Liver (tissue), 9 donors: Measurements from ENCODE around the gene FGF12. TPM values are rescaled to one million over a fixed set of nuclear protein-coding genes. Genes with fewer than 3 reads are reported as not detected.

Source experiments
- DNase-seq: peaks from one replicate; pipeline ENCODE4 v3.0.0-alpha.2; 2017; ENCODE audit warnings: low spot score
- H3K27ac ChIP-seq, 2 donors: one replicate each; pipeline ENCODE4 v1.7.0; 2013; ENCODE audit warnings: inconsistent platforms in 2 of 2, low read length in 2 of 2, control low read depth in 1 of 2, low read depth in 1 of 2, mild to moderate bottlenecking in 1 of 2
- H3K27me3 ChIP-seq, 4 donors: one replicate each; pipeline versions ENCODE4 v1.6.1 to v1.7.0; 2013; ENCODE audit warnings: low read length in 3 of 4, inconsistent platforms in 1 of 4, mild to moderate bottlenecking in 1 of 4, moderate library complexity in 1 of 4; ENCODE audit not compliant: control insufficient read depth in 4 of 4, insufficient read depth in 4 of 4
- H3K36me3 ChIP-seq, 4 donors: one replicate each; pipeline versions ENCODE4 v1.6.1 to v1.7.0; 2013; ENCODE audit warnings: low read length in 3 of 4, mild to moderate bottlenecking in 3 of 4, low read depth in 1 of 4, moderate library complexity in 1 of 4; ENCODE audit not compliant: control insufficient read depth in 4 of 4, insufficient read depth in 3 of 4
- H3K4me1 ChIP-seq, 4 donors: one replicate each; pipeline versions ENCODE4 v1.6.1 to v1.7.0; 2013; ENCODE audit warnings: low read length in 3 of 4, mild to moderate bottlenecking in 3 of 4, moderate library complexity in 1 of 4; ENCODE audit not compliant: control insufficient read depth in 4 of 4, insufficient read depth in 4 of 4
- H3K4me3 ChIP-seq, 3 donors: one replicate each; pipeline versions ENCODE4 v1.6.1 to v1.7.0; 2013; ENCODE audit warnings: low read length in 3 of 3, control low read depth in 1 of 3, low read depth in 1 of 3, mild to moderate bottlenecking in 1 of 3
- H3K9ac ChIP-seq, 2 donors: one replicate each; pipeline ENCODE4 v1.7.0; 2013; ENCODE audit warnings: low read length in 2 of 2, mild to moderate bottlenecking in 2 of 2, moderate library complexity in 2 of 2, control low read depth in 1 of 2, low read depth in 1 of 2
- H3K9me3 ChIP-seq, 4 donors: one replicate each; pipeline versions ENCODE4 v1.6.1 to v1.7.0; 2013; ENCODE audit warnings: low read length in 3 of 4; ENCODE audit not compliant: control insufficient read depth in 4 of 4
- EGR1 ChIP-seq, 2 donors: IDR thresholded peaks; 2 replicates each; pipeline ENCODE4 v1.6.1; 2016 to 2018; ENCODE audit warnings: antibody characterized with exemption in 2 of 2, low read depth in 2 of 2
- FOXA1 ChIP-seq: IDR thresholded peaks from 2 replicates; pipeline ENCODE4 v1.6.1; 2016; ENCODE audit warnings: antibody characterized with exemption
- FOXA2 ChIP-seq: IDR thresholded peaks from 2 replicates; pipeline ENCODE4 v1.6.1; 2016; ENCODE audit warnings: antibody characterized with exemption
- GABPA ChIP-seq, 2 donors: IDR thresholded peaks in 1 of 2; conservative IDR thresholded peaks in 1 of 2; 2 replicates each; pipeline ENCODE4 v1.6.1; 2016; ENCODE audit warnings: antibody characterized with exemption in 2 of 2, mild to moderate bottlenecking in 1 of 2, moderate library complexity in 1 of 2
- HNF4A ChIP-seq, 2 donors: conservative IDR thresholded peaks; 2 replicates each; pipeline ENCODE4 v1.6.1; 2016; ENCODE audit warnings: antibody characterized with exemption in 2 of 2, mild to moderate bottlenecking in 2 of 2
- HNF4G ChIP-seq: IDR thresholded peaks from 2 replicates; pipeline ENCODE4 v1.6.1; 2016; ENCODE audit warnings: antibody characterized with exemption
- JUND ChIP-seq, 2 donors: IDR thresholded peaks; 2 replicates each; pipeline ENCODE4 v1.6.1; 2016; ENCODE audit warnings: antibody characterized with exemption in 2 of 2
- NR2F2 ChIP-seq: IDR thresholded peaks from 2 replicates; pipeline ENCODE4 v1.6.1; 2016; ENCODE audit warnings: antibody characterized with exemption
- RAD21 ChIP-seq, 2 donors: IDR thresholded peaks; 2 replicates each; pipeline ENCODE4 v1.6.1; 2016; ENCODE audit warnings: antibody characterized with exemption in 2 of 2, mild to moderate bottlenecking in 2 of 2
- RXRA ChIP-seq, 2 donors: IDR thresholded peaks; 2 replicates each; pipeline ENCODE4 v1.6.1; 2017 to 2018; ENCODE audit warnings: antibody characterized with exemption in 2 of 2, mild to moderate bottlenecking in 1 of 2
- SP1 ChIP-seq: IDR thresholded peaks from 2 replicates; pipeline ENCODE4 v1.6.1; 2018; ENCODE audit warnings: antibody characterized with exemption, mild to moderate bottlenecking
- TAF1 ChIP-seq: conservative IDR thresholded peaks from 2 replicates; pipeline ENCODE4 v1.6.1; 2016; ENCODE audit warnings: antibody characterized with exemption, mild to moderate bottlenecking
- YY1 ChIP-seq: IDR thresholded peaks from 2 replicates; pipeline ENCODE4 v1.6.1; 2016; ENCODE audit warnings: antibody characterized with exemption, mild to moderate bottlenecking
- WGBS: extraction: QIAGEN DNeasy Blood & Tissue Kit; methylation state at CpG from one replicate; pipeline ENCODE4 v1.1.7; 2013; 5-methylcytosine and 5-hydroxymethylcytosine counted together
- polyA plus RNA-seq, 2 donors: library from polyadenylated mRNA; stranded (reverse) in 1 of 2; unstranded in 1 of 2; fragments of 200-250 nt in 1 of 2; fragments of >200 nt in 1 of 2; fragmentation: Nextera tagmentation in 1 of 2; extraction: Ambion mirVana in 1 of 2; gene quantifications; one replicate each; pipeline versions ENCODE4 v1.2.1 to v1.2.3, GENCODE V29; 2013 to 2015
- total RNA-seq, 2 donors: library from RNA; depleted of rRNA; stranded (reverse); fragments of >200 nt; gene quantifications; one replicate each; pipeline ENCODE4 v1.2.3, GENCODE V29; 2014
- TF ChIP-seq, protein P1 (sequence below): IDR thresholded peaks from 2 replicates; pipeline ENCODE4 v1.6.1; 2016; ENCODE audit warnings: antibody characterized with exemption
- TF ChIP-seq, protein P2 (sequence below): fragments of 150-350 bp; IDR thresholded peaks from 2 replicates; pipeline ENCODE4 v1.5.1; 2017; ENCODE audit warnings: improper control_type of control experiment, low read depth, low read length; ENCODE audit not compliant: missing input control
- TF ChIP-seq, protein P3 (sequence below): IDR thresholded peaks from 2 replicates; pipeline ENCODE4 v1.6.1; 2016; ENCODE audit warnings: antibody characterized with exemption
- TF ChIP-seq, protein P4 (sequence below): IDR thresholded peaks from 2 replicates; pipeline ENCODE4 v1.6.1; 2016; ENCODE audit warnings: antibody characterized with exemption
- TF ChIP-seq, protein P5 (sequence below): IDR thresholded peaks from 2 replicates; pipeline ENCODE4 v1.6.1; 2016; ENCODE audit warnings: antibody characterized with exemption, mild to moderate bottlenecking
- donor health status: healthy.
- donor health status: healthy.
- donor health status: healthy.
- donor health status: healthy.
- donor health status: healthy.

Gene FGF12
- total and polyA plus RNA-seq, 4 donors, result 0.11 to 0.59 (median 0.19) TPM

DNA sequence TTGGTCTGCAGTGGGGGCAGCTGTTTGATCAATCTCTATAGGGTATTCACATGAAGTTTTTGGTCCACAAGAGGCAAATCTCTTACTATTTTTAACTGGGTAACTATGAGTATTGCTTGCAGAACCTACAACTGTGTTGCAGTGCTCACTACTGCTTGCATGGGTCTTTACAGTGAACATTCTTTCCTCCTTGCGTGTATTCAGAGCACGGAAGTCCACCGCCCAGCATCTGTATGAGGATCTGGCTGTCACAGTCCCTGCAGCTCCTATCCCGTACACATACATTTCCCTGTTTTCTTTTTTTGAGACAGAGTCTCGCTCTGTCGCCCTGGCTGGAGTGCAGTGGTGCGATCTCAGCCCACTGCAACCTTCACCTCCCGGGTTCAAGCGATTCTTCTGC, 449.9 kb downstream of the FGF12 start:
- Histone ChIP-seq H3K9me3 (no peaks in the 10 kb centered on the region), H3K4me1 (no peaks in the 10 kb centered on the region), H3K27ac (no peak overlapping the region), H3K9ac (no peak overlapping the region), H3K27me3 (no peaks in the 10 kb centered on the region), H3K4me3 (no peak overlapping the region), H3K36me3 (no peaks in the 10 kb centered on the region)
- WGBS, result 95% methylated on average over 9 of the region's 9 CpGs
- TF ChIP-seq RAD21 (IDR thresholded peaks at IDR 0.05), result no peak
- TF ChIP-seq TAF1, result no peak
- TF ChIP-seq GABPA (IDR thresholded peaks at IDR 0.05 in 1 of 2, conservative IDR thresholded peaks at IDR 0.05 in 1 of 2), result no peak
- TF ChIP-seq FOXA2, result no peak
- TF ChIP-seq JUND (IDR thresholded peaks at IDR 0.05), result no peak
- no peak for TF ChIP-seq RXRA (IDR thresholded peaks at IDR 0.05)
- TF ChIP-seq, protein P1, sequence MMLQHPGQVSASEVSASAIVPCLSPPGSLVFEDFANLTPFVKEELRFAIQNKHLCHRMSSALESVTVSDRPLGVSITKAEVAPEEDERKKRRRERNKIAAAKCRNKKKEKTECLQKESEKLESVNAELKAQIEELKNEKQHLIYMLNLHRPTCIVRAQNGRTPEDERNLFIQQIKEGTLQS, result no peak
- TF ChIP-seq, protein P2, sequence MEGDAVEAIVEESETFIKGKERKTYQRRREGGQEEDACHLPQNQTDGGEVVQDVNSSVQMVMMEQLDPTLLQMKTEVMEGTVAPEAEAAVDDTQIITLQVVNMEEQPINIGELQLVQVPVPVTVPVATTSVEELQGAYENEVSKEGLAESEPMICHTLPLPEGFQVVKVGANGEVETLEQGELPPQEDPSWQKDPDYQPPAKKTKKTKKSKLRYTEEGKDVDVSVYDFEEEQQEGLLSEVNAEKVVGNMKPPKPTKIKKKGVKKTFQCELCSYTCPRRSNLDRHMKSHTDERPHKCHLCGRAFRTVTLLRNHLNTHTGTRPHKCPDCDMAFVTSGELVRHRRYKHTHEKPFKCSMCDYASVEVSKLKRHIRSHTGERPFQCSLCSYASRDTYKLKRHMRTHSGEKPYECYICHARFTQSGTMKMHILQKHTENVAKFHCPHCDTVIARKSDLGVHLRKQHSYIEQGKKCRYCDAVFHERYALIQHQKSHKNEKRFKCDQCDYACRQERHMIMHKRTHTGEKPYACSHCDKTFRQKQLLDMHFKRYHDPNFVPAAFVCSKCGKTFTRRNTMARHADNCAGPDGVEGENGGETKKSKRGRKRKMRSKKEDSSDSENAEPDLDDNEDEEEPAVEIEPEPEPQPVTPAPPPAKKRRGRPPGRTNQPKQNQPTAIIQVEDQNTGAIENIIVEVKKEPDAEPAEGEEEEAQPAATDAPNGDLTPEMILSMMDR, result no peak
- no peak for TF ChIP-seq SP1
- TF ChIP-seq NR2F2, result no peak
- no peak for TF ChIP-seq FOXA1
- TF ChIP-seq, protein P3, sequence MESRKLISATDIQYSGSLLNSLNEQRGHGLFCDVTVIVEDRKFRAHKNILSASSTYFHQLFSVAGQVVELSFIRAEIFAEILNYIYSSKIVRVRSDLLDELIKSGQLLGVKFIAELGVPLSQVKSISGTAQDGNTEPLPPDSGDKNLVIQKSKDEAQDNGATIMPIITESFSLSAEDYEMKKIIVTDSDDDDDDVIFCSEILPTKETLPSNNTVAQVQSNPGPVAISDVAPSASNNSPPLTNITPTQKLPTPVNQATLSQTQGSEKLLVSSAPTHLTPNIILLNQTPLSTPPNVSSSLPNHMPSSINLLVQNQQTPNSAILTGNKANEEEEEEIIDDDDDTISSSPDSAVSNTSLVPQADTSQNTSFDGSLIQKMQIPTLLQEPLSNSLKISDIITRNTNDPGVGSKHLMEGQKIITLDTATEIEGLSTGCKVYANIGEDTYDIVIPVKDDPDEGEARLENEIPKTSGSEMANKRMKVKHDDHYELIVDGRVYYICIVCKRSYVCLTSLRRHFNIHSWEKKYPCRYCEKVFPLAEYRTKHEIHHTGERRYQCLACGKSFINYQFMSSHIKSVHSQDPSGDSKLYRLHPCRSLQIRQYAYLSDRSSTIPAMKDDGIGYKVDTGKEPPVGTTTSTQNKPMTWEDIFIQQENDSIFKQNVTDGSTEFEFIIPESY, result no peak
- no peak for TF ChIP-seq EGR1 (IDR thresholded peaks at IDR 0.05; ENCODE audit: low read depth in 2 of 2)
- no peak for TF ChIP-seq HNF4A (conservative IDR thresholded peaks at IDR 0.05)
- no peak for TF ChIP-seq HNF4G
- TF ChIP-seq, protein P4, sequence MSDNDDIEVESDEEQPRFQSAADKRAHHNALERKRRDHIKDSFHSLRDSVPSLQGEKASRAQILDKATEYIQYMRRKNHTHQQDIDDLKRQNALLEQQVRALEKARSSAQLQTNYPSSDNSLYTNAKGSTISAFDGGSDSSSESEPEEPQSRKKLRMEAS, result no peak
- TF ChIP-seq, protein P5, sequence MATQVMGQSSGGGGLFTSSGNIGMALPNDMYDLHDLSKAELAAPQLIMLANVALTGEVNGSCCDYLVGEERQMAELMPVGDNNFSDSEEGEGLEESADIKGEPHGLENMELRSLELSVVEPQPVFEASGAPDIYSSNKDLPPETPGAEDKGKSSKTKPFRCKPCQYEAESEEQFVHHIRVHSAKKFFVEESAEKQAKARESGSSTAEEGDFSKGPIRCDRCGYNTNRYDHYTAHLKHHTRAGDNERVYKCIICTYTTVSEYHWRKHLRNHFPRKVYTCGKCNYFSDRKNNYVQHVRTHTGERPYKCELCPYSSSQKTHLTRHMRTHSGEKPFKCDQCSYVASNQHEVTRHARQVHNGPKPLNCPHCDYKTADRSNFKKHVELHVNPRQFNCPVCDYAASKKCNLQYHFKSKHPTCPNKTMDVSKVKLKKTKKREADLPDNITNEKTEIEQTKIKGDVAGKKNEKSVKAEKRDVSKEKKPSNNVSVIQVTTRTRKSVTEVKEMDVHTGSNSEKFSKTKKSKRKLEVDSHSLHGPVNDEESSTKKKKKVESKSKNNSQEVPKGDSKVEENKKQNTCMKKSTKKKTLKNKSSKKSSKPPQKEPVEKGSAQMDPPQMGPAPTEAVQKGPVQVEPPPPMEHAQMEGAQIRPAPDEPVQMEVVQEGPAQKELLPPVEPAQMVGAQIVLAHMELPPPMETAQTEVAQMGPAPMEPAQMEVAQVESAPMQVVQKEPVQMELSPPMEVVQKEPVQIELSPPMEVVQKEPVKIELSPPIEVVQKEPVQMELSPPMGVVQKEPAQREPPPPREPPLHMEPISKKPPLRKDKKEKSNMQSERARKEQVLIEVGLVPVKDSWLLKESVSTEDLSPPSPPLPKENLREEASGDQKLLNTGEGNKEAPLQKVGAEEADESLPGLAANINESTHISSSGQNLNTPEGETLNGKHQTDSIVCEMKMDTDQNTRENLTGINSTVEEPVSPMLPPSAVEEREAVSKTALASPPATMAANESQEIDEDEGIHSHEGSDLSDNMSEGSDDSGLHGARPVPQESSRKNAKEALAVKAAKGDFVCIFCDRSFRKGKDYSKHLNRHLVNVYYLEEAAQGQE, result no peak
- no peak for TF ChIP-seq YY1
- DNase-seq, result no peak
